Neuronal stem cell (in vitro differentiated cells): ENCODE data around the gene GALNTL6.

Experiments
- DNase-seq: peaks from one replicate; pipeline ENCODE4 v3.0.0-alpha.2; 2013; ENCODE audit warnings: low spot score
- H2AFZ ChIP-seq: one replicate; pipeline ENCODE4 v1.6.1; 2013; ENCODE audit warnings: mild to moderate bottlenecking, low read length, inconsistent platforms
- H2AK5ac ChIP-seq: 2 replicates; pipeline ENCODE4 v1.6.1; 2013; ENCODE audit warnings: low read depth, mild to moderate bottlenecking, inconsistent platforms, low read length, moderate library complexity, mixed read lengths
- H2BK120ac ChIP-seq: 2 replicates; pipeline ENCODE4 v1.6.1; 2013; ENCODE audit warnings: low read depth, mild to moderate bottlenecking, inconsistent platforms, low read length, moderate library complexity, mixed read lengths
- H2BK12ac ChIP-seq: one replicate; pipeline ENCODE4 v1.6.1; 2013; ENCODE audit warnings: low read length, inconsistent platforms
- H2BK15ac ChIP-seq: 2 replicates; pipeline ENCODE4 v1.6.1; 2013; ENCODE audit warnings: mild to moderate bottlenecking, low read length, inconsistent platforms, mixed read lengths
- H2BK5ac ChIP-seq: one replicate; pipeline ENCODE4 v1.6.1; 2013; ENCODE audit warnings: inconsistent platforms, mild to moderate bottlenecking, low read length, moderate library complexity
- H3K14ac ChIP-seq: one replicate; pipeline ENCODE4 v1.6.1; 2013; ENCODE audit warnings: low read length, inconsistent platforms
- H3K18ac ChIP-seq: 2 replicates; pipeline ENCODE4 v1.6.1; 2013; ENCODE audit warnings: low read length, inconsistent platforms
- H3K23ac ChIP-seq: 2 replicates; pipeline ENCODE4 v1.6.1; 2013; ENCODE audit warnings: low read depth, mild to moderate bottlenecking, mixed read lengths, low read length, inconsistent platforms; ENCODE audit not compliant: poor library complexity
- H3K27ac ChIP-seq: replicated peaks from 3 replicates; pipeline ENCODE4 v1.5.1; 2013; ENCODE audit warnings: low read length, inconsistent platforms
- H3K27me3 ChIP-seq, 3 experiments: 2 replicates each; pipeline ENCODE4 v1.6.1; 2013; ENCODE audit warnings: low read length in 3 of 3, mild to moderate bottlenecking in 2 of 3, inconsistent platforms in 1 of 3, low read depth in 1 of 3, mixed read lengths in 1 of 3, moderate library complexity in 1 of 3; ENCODE audit not compliant: control insufficient read depth in 3 of 3, insufficient read depth in 3 of 3
- H3K36me3 ChIP-seq, 2 donors: replicated peaks in 1 of 2; 2 replicates each; pipeline ENCODE4 v1.6.1; 2013; ENCODE audit warnings: low read length in 2 of 2; ENCODE audit not compliant: control insufficient read depth in 2 of 2, insufficient read depth in 2 of 2
- H3K4ac ChIP-seq: 2 replicates; pipeline ENCODE4 v1.6.1; 2013; ENCODE audit warnings: inconsistent platforms, mild to moderate bottlenecking, low read length, moderate library complexity
- H3K4me1 ChIP-seq, 2 donors: 1 replicate in 1 of 2; 2 replicates in 1 of 2; pipeline ENCODE4 v1.6.1; 2013; ENCODE audit warnings: low read length in 2 of 2, low read depth in 1 of 2; ENCODE audit not compliant: control insufficient read depth in 2 of 2, insufficient read depth in 1 of 2
- H3K4me2 ChIP-seq: one replicate; pipeline ENCODE4 v1.6.1; 2013; ENCODE audit warnings: mild to moderate bottlenecking, low read length, inconsistent platforms; ENCODE audit not compliant: insufficient read depth, poor library complexity, severe bottlenecking
- H3K4me3 ChIP-seq, 2 donors: 2 replicates each; pipeline ENCODE4 v1.5.1; 2013; ENCODE audit warnings: low read length in 2 of 2, mild to moderate bottlenecking in 2 of 2, inconsistent platforms in 1 of 2, moderate library complexity in 1 of 2
- H3K79me1 ChIP-seq: one replicate; pipeline ENCODE4 v1.6.1; 2013; ENCODE audit warnings: low read depth, mild to moderate bottlenecking, inconsistent platforms, low read length, moderate library complexity
- H3K9ac ChIP-seq: one replicate; pipeline ENCODE4 v1.6.1; 2013; ENCODE audit warnings: mild to moderate bottlenecking, low read depth, low read length, inconsistent platforms; ENCODE audit not compliant: poor library complexity
- H3K9me3 ChIP-seq, 2 donors: replicated peaks in 1 of 2; 2 replicates each; pipeline versions ENCODE3 to v1.6.1; 2013; ENCODE audit warnings: low read length in 2 of 2, mild to moderate bottlenecking in 2 of 2, inconsistent platforms in 1 of 2, low read depth in 1 of 2, mixed read lengths in 1 of 2, moderate library complexity in 1 of 2; ENCODE audit not compliant: control insufficient read depth in 2 of 2, insufficient read depth in 1 of 2
- H4K8ac ChIP-seq: one replicate; pipeline ENCODE4 v1.6.1; 2013; ENCODE audit warnings: low read depth, mild to moderate bottlenecking, inconsistent platforms, low read length, moderate library complexity
- H4K91ac ChIP-seq: one replicate; pipeline ENCODE4 v1.6.1; 2013; ENCODE audit warnings: low read length, low read depth, mild to moderate bottlenecking, inconsistent platforms; ENCODE audit not compliant: poor library complexity
- whole genome bisulfite sequencing, 2 donors: extraction: QIAGEN DNeasy Blood & Tissue Kit; methylation state at CpG; one replicate each; pipeline ENCODE4 v1.1.7; 2013; ENCODE audit warnings: missing lambda C conversion rate in 2 of 2, mixed read lengths in 1 of 2; ENCODE audit not compliant: insufficient read length in 2 of 2, insufficient replicate concordance in 1 of 2; ENCODE audit errors: extremely low coverage in 2 of 2; 5-methylcytosine and 5-hydroxymethylcytosine counted together

The GALNTL6 gene

GRCh38 chr4:172998527-172999469 lies 1185.6 kb downstream of the GALNTL6 start:
- H3K4me1 ChIP-seq, result peaks cover 2 to 5% of the 10 kb centered on the region in 2 donors
- H3K4ac ChIP-seq, result no peak overlapping the region
- no peak overlapping the region for H3K27ac ChIP-seq
- H4K8ac ChIP-seq, result no peak overlapping the region
- H3K4me3 ChIP-seq, result no peak overlapping the region
- no peaks in the 10 kb centered on the region for H3K9me3 ChIP-seq
- H2BK120ac ChIP-seq, result no peak overlapping the region
- no peak overlapping the region for H2BK5ac ChIP-seq
- H2AK5ac ChIP-seq, result no peak overlapping the region
- no peak overlapping the region for H3K18ac ChIP-seq
- H3K14ac ChIP-seq, result no peak overlapping the region
- no peak overlapping the region for H2BK12ac ChIP-seq
- H3K36me3 ChIP-seq, result no peaks in the 10 kb centered on the region
- H3K4me2 ChIP-seq, result no peak overlapping the region
- H3K27me3 ChIP-seq, result no peaks in the 10 kb centered on the region
- H4K91ac ChIP-seq, result no peak overlapping the region
- DNase-seq, result no peak
- H2AFZ ChIP-seq, result peak overlapping the region; percentile 57
- no CpG with 5 or more reads among the region's 7 CpGs for WGBS, 2 donors
- H3K9ac ChIP-seq, result no peak overlapping the region
- no peak overlapping the region for H3K23ac ChIP-seq
- H2BK15ac ChIP-seq, result no peak overlapping the region
- no peaks in the 10 kb centered on the region for H3K79me1 ChIP-seq

GRCh38 chr4:173001571-173001970 lies 1188.4 kb downstream of the GALNTL6 start:
- Histone ChIP-seq H3K18ac (no peak overlapping the region), H3K79me1 (no peaks in the 10 kb centered on the region), H3K27me3 (peaks cover 0 to 1% (median 0%) of the 10 kb centered on the region in 3 experiments), H2BK120ac (no peak overlapping the region), H2BK5ac (no peak overlapping the region), H2AK5ac (no peak overlapping the region), H3K14ac (no peak overlapping the region), H4K91ac (no peak overlapping the region), H2BK15ac (no peak overlapping the region), H3K9me3 (no peaks in the 10 kb centered on the region), H3K27ac (no peak overlapping the region), H3K4ac (no peak overlapping the region), H3K4me3 (no peak overlapping the region), H2AFZ (no peak overlapping the region), H4K8ac (no peak overlapping the region), H3K4me1 (peaks cover 2 to 5% of the 10 kb centered on the region in 2 donors), H3K4me2 (no peak overlapping the region), H3K9ac (no peak overlapping the region), H3K23ac (no peak overlapping the region), H2BK12ac (no peak overlapping the region), H3K36me3 (no peaks in the 10 kb centered on the region)
- no peak for DNase-seq

GRCh38 chr4:173002830-173003561 lies 1189.8 kb downstream of the GALNTL6 start:
- H3K4me2 ChIP-seq, result no peak overlapping the region
- no peak overlapping the region for H2AK5ac ChIP-seq
- H2BK12ac ChIP-seq, result no peak overlapping the region
- H2BK120ac ChIP-seq, result no peak overlapping the region
- H4K91ac ChIP-seq, result no peak overlapping the region
- H4K8ac ChIP-seq, result no peak overlapping the region
- H2AFZ ChIP-seq, result no peak overlapping the region
- H2BK5ac ChIP-seq, result no peak overlapping the region
- no peak overlapping the region for H3K4me3 ChIP-seq
- no peak overlapping the region for H2BK15ac ChIP-seq
- no peak overlapping the region for H3K27ac ChIP-seq
- H3K18ac ChIP-seq, result no peak overlapping the region
- peaks cover 0 to 6% (median 0%) of the 10 kb centered on the region in 3 experiments for H3K27me3 ChIP-seq
- H3K23ac ChIP-seq, result no peak overlapping the region
- no CpG with 5 or more reads among the region's 6 CpGs for WGBS, 2 donors
- no peak for DNase-seq
- no peak overlapping the region for H3K14ac ChIP-seq
- H3K4me1 ChIP-seq, result peaks cover 2 to 5% of the 10 kb centered on the region in 2 donors
- no peak overlapping the region for H3K4ac ChIP-seq
- no peaks in the 10 kb centered on the region for H3K79me1 ChIP-seq
- no peaks in the 10 kb centered on the region for H3K9me3 ChIP-seq
- no peaks in the 10 kb centered on the region for H3K36me3 ChIP-seq
- no peak overlapping the region for H3K9ac ChIP-seq
